Measurements from ENCODE around the gene ACTN1.

The ACTN1 gene

DNA sequence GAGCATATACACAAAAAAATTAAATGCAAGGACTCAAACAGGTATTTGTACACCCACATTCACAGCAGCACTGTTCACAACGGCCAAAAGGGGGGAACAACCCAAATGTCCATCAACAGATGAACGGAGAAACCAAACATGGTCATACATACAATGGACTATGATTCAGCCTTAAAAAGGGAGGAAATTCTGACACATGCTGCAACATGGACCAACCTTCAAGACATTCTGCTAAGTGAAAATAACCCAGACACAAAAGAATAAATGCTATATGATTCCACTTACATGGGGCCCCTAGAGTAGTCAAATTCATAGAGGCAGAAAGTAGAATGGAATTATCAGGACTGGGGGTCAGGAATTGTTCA, 29.5 kb downstream of the ACTN1 start:
- DNase-seq = no peak

DNA sequence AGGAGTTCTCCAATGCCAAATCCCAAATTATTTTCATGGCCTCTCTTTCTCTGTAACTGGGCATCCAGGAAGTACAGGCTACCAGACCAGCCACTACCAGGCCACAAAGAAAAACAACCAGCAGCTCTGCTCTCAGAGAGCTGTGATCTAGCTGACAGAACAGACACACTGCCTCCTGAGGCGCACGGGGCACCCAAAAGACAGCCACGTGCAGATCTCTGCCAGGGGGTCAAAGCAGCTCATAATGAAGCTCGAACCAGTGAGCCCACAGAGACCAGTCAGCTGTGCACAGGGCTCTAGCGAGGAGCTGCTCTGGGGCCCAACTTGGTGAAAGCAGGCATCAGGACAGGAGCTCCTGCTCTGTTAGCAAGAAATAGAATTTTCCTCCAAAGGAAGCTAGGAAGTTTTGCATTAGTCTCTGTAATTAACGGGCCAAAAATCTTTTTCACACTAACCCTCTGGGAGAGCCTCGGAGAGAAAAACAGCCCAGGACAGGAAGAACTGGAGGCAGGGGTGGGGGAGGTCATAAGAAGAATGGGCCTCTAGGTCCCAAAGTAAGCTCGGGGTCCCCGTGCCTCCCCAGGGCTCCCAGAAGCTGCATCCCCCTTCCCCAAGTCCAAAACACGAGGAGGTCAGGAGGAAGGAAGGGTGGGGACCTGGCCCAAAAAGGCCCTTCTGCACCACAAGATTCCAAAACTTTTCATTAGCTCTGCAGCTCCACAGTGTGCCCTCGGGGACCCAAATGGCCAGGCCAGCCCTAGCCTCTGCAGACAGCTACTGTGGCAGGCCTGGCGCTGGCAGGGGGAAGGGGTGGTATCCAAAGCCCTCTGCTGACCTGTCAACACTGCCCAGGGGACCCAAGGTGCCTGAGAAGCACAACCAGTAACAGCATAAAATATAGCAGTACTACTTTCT, 30.2 kb downstream of the ACTN1 start:
- DNase-seq = no peak

DNA sequence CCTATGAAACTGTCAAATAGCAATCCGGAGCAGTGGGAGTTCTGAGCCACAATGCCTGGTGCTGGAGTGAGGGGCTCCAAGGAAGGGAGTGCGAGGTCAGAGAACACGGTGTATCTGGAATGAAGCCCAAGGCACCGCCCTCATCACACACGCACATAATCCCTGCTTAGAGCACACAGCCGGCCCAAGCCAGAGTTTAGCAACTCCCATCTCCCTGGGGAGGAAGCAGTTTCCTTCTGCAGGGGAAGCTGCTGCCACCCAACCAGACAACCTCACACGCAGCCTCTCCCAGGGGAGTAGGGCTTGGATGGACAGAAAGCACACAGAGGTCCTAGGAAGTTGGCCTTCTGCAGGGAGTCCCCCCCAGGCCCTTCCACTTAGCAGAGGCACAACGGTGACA, 31.3 kb downstream of the ACTN1 start:
- peak; percentile 53 for DNase-seq

DNA sequence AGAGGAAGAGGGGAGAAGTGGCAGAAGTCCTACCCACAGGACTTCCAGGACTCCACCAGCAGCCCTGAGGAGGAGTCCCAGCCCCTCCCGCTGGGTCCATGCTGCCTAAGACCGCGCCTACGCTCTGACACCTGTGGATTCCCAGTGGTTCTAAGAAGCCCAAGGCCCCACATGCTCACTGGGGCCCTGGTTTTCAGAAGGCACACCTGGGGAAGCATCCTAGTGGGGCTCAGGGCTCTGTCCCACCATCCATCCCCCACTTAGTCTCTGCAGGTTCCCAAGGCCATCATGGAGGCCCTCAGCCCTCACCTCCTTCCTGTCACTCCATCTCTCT, 32.6 kb downstream of the ACTN1 start:
- no peak for DNase-seq

DNA sequence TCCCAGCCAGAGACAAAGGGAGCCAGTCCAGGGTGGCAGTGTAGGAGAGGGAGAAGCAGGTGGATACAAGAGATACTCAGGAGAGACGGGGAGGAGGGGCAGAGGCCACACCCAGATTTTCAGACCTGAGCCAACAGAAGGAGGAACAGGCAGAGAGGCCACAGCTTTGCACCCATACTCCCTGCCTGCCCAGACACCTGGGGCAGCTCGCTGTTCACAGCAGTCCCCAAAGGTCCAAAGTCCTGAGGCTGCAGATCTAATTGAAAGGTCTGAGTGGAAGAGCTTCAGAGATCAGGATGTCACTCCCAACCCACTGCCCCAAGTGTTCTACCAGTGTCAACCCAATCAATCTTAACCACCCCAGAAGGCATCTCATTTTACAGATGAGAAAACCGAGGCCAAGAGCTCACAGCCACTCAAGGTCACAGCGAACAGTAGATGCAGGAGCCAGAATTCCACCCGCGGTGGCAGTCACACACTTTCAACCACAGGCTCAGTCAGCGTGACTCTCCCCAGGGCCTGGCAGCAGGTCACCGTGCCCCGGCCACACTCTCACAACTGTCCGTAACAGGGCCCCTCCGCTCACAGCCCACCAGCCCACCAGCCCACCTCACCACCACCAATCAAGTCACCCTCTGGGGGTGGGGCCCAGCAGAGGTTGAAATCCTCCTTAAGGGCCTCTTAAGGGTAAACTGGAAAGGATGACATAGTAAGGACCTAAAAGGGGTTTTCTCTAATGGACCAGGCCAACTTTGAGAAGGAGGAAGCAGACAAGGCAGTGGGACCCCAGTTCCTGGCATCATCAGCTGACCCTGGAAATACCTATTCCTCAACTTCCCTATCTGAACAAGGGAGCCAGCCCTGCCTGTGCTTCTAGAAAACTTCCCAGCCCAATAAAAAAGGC, 33.3 kb downstream of the ACTN1 start:
- DNase-seq = no peak

DNA sequence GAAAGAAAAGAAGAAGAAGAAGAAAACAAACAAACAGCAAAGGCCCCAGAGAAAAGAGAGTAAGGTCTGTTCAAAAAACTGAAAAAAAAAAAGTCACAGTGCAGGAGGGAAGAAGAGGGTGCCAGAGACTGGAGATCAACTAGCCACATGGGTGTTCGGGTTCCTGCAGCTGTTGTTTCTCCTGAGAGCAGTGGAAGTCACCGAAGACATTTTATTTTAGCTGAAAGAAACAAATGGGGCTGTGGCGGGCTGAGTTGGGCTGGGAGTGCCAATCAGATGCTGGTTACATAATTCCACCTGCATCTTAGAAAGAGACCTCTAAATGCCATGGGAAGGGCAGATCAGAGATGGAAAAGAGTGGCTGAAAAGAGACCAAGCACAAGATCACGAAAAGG, 33.9 kb downstream of the ACTN1 start:
- DNase-seq = no peak

DNA sequence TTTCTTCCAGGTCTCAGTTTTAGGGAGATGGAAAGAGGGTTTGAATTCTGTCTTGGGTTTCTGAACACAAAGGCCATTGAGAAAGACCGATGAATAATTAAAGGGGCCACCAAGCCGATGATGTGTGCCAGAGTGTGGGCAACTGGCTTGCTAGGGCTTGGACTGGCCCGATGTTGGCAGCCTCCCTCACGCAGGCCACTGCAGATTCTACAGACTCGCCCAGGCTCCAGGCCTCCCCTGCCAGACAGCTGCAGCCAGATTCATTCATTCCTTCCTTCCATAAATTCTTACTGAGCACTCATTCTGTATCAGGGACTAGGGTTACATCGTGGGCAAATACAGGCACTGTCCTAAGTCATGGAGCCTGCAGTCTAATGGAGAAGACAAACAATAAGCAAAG, 34.9 kb downstream of the ACTN1 start:
- no peak for DNase-seq

DNA sequence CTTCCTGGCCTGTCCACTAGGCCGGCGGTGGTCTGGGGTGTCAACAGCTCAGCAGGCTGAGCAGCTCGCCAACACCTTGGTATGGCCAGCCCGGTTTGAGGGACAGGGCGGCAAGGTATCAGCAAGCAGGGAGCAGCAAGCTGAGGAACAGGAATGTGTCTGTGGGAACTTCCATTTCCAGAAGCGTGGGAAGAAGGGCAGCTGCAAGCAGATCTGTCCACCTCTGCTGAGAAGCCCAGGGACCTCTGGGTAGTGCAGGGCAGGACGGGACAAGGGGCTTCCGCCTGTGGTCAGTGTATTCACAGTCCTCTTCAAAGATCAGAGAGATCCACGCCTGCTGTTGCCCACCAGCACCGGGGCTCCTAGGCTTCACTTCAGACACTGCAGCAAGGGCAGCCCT, 36.0 kb downstream of the ACTN1 start:
- DNase-seq = no peak

DNA sequence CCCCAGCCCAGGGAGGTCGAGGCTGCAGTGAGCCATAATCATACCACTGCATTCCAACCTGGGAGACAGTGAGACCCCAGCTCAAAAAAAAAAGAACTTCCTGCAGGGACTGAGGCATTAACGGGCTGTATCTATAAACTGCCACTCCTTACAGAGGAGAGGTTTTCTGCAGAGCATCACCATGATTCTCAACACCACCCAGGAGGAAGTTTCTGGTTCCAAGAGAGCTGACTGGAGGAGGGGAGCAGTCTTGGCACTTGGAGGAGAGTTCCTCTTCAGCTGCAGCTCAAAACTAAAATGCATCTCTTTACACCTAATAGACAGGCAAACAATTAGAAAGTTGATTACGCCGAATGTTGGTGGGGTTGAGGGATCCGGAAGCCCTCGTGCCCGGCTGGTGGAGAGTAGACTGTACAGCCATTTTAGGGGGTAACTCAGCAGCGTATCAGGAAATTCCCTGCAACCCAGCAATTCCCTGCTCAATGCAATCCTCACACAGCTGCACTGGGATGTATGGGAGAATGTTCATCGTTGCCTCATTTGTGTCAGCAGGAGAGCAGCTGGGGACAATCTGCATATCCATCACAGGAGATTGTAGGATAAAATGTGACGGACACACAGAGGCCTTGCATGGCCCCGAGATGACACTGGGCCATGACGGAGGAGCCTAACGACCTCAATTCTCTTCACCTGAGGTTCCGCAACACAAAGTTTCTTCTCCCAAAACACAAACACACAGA, 36.6 kb downstream of the ACTN1 start:
- no peak for DNase-seq

DNA sequence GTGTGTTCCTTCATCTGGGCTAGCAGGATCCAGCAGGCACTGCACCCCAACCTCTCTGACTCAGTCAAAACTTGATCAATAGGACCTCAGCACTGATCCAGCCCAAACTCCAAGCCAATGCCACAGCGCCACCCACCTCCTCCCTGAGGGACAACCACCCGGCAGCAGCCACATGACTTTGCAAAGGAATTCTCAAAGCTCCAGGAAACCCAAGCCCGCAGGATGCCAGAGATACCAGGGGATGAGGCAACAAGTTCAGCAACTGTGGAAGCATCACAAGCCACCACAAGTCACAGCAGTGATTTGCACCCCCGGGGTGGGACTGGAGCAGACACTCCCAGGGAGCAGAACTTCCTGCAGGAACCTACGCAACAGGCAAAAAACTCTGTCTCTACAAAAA, 37.3 kb downstream of the ACTN1 start:
- peak; percentile 90 for DNase-seq

DNA sequence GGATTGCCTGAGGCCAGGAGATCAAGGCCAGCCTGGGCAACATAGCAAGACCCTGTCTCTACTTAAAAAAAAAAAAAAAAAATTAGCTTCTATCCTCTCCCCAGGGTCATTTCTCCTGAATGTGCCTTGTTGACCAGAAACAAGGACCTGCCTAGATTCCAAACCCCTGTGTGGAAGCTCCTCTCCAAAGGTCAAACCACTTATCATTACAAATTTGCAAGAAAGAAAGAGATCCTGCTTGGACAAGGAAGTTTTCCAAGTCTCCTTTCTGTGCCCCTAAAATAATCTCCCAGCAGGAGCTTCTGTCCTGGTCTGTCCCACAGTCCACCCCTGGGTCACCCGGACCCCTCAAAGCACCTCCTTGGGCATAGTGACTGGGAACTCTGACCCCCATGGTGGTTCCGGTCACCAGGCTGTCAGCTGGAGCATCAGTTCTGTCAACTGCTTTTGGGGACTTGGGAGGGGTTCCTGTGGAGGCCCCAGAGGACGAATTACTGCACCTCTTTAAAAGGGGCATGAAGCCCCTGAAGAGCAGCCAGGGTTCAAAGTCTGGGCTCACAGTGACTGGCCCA, 38.4 kb downstream of the ACTN1 start:
- no peak for DNase-seq

DNA sequence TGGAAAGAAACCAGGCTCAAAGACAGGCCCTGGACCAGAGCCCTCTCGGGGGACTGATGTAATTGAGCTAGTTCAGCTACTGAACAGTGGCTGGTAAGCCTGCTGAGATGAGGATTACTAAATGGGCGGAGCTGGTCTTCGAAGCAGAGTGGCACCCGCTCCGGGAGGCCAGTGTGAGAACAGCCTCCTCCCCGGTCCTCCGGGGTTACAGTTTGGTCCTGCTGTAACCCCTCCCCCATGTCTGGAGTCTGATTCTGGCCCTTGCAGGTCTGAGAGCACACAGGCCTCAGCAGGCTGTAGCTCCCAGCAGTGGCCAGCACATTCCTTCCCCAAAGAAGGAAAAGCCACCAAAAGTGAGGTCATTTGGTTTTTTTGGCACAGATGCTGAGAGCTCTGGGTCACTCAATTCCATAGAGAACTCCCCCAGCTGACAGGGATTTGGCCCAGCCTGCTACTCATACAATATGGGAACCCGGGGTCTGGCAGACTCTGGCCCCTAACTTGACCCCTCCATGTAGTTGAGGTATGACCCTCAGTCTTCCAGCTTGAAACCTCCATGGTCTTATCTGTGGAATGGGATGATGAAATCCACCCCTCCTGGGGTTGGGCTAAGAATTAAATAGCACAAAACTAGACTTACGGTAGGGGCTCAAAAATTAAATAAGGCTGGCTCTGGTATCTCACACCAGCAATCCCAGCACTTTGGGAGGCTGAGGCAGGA, 39.0 kb downstream of the ACTN1 start:
- peak; percentile 97 for DNase-seq

DNA sequence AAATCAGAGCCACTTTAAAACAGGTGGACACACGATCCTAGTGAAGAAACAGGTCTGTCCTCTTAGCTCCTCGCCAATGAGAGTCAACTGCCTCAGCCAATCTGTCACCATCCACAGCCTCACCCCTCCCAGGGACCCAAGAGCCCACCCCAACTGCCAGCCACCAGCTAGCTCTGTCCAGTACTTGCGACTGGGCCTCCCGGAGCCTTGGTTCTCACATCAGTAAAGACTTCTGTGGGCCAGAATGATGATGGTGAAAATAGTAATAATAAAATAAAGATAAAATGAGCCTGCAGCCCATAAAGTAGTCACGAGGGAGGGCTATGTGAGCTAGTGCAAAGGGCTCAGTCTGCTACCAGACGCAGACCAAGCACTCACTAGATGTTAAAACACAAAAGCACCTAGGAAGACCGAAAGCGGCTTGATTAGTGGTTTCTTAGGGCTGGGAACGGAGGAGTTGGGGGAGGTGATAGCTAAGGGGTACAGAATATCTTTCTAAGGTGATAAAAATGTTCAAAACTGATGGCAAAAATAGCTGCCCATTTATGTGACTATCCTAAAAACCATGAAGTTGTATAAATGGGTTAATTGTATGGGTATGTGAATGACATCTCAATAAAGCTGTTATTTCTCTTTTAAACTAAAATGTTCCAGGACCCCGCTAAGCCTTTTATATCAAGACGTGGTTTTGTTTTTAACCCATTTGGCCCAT, 39.8 kb downstream of the ACTN1 start:
- no peak for DNase-seq

DNA sequence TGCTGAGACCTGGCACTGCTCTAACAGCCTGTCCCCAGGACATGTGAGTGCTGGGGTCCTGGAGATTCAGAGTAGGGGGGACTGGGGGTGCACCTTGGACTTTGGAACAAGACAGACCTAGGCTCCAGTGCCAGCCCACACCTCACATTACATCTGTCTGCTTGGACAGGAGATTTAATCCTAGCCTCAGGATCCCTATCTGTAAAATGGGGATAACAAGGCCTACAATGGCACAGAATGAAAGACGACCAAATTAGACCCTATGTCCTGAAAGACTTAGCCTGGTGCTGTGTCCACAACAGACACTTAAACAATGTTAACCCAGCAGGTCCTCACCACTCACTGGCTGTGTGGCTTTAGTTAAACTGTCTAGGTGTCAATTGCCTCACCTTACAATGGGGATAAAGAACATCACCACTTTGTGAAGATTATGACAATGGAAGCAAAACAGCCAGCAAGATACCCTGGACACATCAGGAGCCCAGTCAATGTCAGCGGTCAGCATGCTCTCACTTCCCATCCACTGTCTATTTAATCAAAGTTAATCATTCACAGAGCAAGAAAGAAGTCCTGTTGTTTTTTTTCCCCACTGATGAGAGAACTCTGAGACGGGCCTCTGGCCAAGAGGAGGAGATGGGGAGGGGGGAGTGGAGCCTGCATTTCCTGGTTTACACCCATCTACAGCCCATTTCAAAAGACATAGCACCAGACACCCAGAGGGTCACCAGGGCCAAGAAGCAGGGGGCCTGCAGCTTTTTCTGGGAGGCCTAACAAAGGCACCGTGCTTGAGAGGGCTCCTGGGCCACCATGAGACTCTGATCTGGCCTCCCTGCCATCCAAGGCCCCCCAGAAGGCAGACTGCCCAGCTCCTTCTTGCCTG, 40.6 kb downstream of the ACTN1 start:
- DNase-seq = no peak

DNA sequence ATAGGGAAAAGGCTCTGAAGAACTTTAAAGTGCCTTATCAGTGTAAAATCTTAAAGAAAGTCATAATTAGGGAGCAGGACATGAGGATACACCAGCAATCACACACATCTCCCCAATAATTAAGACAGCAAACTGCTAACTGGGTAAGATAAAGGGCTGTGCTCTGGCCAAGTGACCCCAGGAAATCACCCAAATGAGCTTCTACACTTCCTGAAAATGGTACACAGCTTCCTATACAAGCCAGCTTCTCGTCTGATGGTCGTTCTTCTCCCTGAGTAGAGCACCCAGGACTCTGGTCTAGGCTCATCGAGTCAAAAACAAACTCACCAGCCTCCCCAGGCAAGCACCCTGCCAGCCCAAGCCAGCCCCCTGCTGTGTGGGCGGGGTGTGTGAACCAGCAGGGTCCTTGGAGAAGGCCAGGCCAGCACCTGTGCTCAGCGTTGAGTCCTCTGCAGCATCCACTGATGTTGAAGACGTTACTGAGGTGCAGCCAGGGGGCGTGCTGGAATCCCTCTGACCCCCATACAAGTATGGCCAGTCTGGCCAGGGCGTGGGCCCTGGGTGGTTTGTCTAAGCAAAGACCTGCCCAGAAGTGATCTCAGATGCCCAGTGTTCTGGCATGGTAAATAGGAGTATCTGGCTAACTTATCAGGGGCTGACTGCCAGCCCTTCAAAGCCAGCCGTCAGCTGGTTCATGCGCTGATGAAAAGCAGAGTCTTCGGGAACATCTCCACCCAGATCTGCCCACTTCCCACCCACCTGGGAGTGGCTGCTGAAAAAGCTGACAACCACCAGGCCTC, 41.4 kb downstream of the ACTN1 start:
- DNase-seq = no peak

DNA sequence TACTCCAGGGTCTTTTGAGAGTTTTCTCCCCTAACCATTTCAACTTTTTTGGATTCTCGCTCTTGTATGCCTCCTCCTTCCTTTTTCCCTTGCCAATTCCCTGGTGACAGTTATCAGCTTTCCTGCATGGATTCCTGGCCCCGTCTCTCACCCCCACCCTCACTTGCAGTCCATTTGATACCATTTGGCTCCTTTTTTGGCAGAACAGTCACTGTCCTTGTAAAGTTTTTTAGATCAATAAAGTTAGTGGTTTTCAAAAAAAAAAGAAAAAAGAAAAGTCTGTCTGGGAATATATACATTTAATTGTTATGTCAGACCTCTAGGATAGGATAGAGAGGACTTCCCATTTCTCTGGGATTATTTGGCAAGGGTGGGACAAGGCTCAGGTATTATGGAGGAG, 42.1 kb downstream of the ACTN1 start:
- no peak for DNase-seq

DNA sequence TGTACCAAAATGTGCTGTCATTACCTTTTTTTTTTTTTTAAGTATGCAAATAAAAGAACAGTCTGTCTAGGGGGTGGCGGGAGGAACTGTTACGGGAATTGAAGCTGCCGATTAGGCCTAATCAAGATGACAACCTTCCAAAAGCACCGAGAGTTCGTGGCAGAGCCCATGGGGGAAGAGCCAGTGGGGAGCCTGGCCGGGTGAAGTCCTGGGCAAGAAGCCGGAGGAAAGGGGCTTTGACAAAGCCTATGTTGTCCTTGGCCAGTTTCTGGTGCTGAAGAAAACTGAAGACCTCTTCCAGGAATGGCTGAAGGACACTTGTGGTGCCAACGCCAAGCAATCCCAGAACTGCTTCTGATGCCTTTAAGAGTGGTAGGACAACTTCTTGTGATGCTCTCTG, 42.6 kb downstream of the ACTN1 start:
- no peak for DNase-seq

DNA sequence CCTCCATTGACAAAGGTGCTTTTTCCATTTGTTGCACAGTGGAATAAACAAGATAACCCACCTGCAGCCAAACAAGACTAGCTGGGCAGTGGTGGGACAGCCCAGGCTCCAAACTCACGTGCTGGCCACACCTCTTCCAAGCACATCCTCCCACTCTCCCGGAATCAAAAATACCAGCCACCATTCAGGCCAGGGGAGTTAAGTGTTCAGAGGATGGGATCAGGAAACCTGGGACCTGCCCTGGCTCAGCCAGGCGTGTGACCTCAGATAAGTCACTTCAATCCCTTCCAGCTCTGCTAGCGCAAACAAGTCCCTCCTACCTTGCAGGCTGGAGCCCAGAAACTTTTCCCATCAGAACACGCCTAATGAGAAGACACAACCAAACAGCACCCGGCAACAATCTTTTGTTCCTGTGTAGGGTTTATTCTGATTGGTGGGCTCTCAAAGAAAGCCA, 43.3 kb downstream of the ACTN1 start:
- no peak for DNase-seq

DNA sequence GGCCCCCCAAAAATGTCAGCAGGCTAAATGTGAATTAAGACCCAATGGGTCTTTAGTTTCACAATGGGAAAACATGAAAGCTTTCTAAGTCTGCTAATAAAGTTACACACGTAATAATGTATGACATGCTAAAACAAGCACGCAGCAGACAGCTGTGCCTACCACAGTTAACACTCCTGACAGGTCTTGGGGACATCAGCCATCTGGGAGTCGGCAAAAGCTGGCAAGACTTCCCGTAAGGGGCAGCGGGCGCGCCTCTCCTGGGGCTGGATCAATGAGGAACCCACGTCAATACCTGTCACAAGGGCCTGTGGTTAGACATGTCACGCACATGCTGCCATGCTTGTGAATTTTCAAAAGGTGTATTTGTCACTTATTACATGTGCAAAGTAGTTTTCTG, 45.0 kb downstream of the ACTN1 start:
- no peak for DNase-seq
